Fibroblast of pulmonary artery (primary cell): ENCODE results near the gene EDAR.

Source experiments
- DNase-seq: peaks from one replicate; pipeline ENCODE4 v3.0.0-alpha.2; 2010; ENCODE audit warnings: low read depth
- H3K4me3 ChIP-seq: replicated peaks from 2 replicates; pipeline ENCODE4 v1.5.1; 2011; ENCODE audit warnings: low read depth, mild to moderate bottlenecking, control low read depth, low read length, moderate library complexity
- CTCF ChIP-seq: IDR thresholded peaks from 2 replicates; pipeline ENCODE4 v1.5.1; 2011; ENCODE audit warnings: mild to moderate bottlenecking, control low read depth, low read length, inconsistent platforms; ENCODE audit errors: missing control alignments

EDAR gene

GRCh38 chr2:108932736-108933332, 56.2 kb downstream of the EDAR start:
- H3K4me3 ChIP-seq = no peak overlapping the region
- no peak for DNase-seq
- no peak for TF ChIP-seq CTCF

- DNase-seq = no peak
- no peak for TF ChIP-seq CTCF
- H3K4me3 ChIP-seq = no peak overlapping the region
These were observed 57.6 kb downstream of the EDAR start for GRCh38 chr2:108931372-108931771.

- DNase-seq = no peak
- no peak for TF ChIP-seq CTCF
- no peak overlapping the region for H3K4me3 ChIP-seq
These were observed 59.1 kb downstream of the EDAR start for GRCh38 chr2:108929807-108930425.

- no peak overlapping the region for H3K4me3 ChIP-seq
- DNase-seq = no peak
- TF ChIP-seq CTCF = no peak
These were observed 60.2 kb downstream of the EDAR start for GRCh38 chr2:108928660-108929377.

- peak; percentile 95 for TF ChIP-seq CTCF
- no peak overlapping the region for H3K4me3 ChIP-seq
- DNase-seq = peak; percentile 69
These were observed 60.9 kb downstream of the EDAR start for GRCh38 chr2:108927936-108928659.

GRCh38 chr2:108927405-108927804, 61.6 kb downstream of the EDAR start:
- H3K4me3 ChIP-seq = no peak overlapping the region
- TF ChIP-seq CTCF = no peak
- no peak for DNase-seq
